ENCODE results near the gene IFI30. TPM values are rescaled to one million over a fixed set of nuclear protein-coding genes. Genes with fewer than 3 reads are reported as not detected.
"Not testable (repeated sequence)": the region's sequence is repeated elsewhere in the genome, so short reads cannot be mapped to it uniquely, and the experiment has no call there.

The IFI30 gene
- total RNA-seq, 1 donor from 2014 or later = 236 TPM

- no peak for DNase-seq (ENCODE audit: low spot score)
Measured at GRCh38 chr19:18202397-18202777, 28.8 kb downstream of the IFI30 start.

- DNase-seq (ENCODE audit: low spot score) = no peak
Measured at GRCh38 chr19:18202778-18203407, 29.3 kb downstream of the IFI30 start.

GRCh38 chr19:18203408-18203862 is 29.8 kb downstream of the IFI30 start:
- DNase-seq (ENCODE audit: low spot score) = no peak

GRCh38 chr19:18203863-18204393 is 30.3 kb downstream of the IFI30 start, which contains the start of gene RAB3A:
RAB3A (minus strand) TSS chr19:18204042; CDS start chr19:18202740, 1,302 bp downstream.
- DNase-seq (ENCODE audit: low spot score) = peak; percentile 100

DNA sequence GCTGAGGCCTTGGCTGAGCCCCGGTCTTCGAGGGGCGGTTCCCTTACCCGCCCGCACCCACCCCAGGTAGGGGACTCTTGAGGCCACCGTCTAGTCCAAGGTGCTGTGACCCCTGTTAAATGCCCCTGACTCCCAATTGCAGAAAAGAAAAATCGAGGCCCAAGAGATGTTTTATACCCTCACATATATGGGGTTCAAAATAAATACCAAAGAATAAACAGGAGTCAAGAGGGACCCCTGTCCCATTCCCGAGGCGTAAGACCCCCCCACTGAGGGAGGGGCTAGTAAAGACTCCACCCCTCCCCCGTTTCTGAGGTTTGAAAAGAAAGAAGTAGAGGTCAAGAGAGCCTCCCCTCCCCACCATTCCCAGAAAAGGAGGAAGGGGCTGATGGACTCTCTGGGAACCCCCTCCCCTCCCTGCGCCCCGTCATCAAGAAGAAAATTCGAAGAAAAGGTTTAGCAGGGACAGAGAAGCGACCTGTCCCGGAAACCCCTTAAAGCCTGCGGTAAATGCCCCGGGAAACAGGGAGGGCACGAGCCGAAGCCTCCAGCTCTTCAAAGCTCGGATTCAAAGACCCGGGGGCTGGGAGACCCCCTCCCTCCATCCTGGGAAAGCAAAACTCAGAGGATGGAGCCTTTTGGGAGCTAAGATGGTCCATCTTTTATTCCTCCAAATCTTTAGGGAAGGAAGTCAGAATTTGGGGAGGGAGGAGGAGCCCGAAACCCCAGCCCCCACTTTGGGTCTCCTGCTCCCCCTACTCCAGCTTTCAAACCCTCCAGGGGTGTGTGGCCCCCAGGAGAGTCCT is 31.0 kb downstream of the IFI30 start:
- DNase-seq (ENCODE audit: low spot score) = no peak

GRCh38 chr19:18205200-18205892 is 31.7 kb downstream of the IFI30 start:
- DNase-seq (ENCODE audit: low spot score) = no peak

DNA sequence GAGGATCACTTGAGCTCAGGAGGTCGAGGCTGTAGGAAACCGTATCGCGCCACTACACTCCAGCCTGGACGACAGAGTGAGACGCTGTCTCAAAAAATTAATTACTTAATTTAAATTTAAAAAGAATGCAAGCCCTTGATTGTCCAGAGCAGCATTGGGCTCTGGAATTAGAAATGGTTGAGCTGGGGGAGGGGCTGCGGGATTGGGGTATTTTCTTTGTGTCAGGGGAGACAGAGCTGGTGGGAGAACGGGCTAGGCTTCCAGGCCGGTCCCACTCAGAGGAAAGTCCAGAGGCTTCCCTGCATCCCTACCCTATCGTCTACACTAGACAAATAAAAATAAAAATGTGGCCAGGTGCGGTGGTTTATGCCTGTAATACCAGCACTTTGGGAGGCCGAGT is 32.4 kb downstream of the IFI30 start:
- no peak for DNase-seq (ENCODE audit: low spot score)

GRCh38 chr19:18208098-18208951 is 34.7 kb downstream of the IFI30 start:
- DNase-seq (ENCODE audit: low spot score) = no peak

DNA sequence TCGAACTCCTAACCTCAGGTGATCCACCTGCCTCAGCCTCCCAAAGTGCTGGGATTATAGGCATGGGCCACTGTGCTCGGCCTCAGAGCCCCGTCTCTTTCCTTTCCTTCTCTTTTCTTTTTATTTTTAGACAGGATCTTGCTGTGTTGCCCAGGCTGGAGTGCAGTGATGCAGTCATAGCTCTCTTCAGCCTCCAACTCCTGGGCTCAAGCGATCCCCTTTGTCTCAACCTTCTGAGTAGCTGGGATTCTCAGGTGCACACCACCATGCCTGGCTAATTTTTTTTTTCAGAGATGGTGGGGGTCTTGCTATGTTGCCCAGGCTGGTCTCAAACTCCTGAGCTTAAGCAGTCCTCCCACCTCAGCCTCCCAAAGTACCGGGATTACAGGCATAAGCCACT is 36.3 kb downstream of the IFI30 start:
- not testable (repeated sequence) for DNase-seq (ENCODE audit: low spot score)

DNA sequence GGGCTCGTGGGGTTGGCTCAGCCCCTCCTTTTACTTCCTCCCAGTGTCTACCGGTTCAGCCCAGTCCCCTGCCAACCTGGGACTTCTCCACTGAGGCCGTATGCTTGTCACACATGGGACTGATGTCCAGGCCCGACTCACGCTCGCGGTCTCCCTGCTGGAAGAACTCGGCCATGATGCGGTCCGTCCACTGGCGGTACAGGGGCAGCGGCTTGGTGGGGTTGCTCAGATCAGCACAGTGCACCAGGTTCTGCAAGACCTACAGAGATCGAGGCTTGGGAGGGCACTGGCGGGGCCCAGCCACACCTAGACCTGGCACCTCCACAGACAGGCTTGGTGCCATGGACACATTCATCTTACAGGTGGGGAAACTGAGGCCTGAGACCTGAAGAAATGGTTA is 38.1 kb downstream of the IFI30 start:
- DNase-seq (ENCODE audit: low spot score) = no peak

GRCh38 chr19:18214779-18215433 is 41.3 kb downstream of the IFI30 start:
- no peak for DNase-seq (ENCODE audit: low spot score)

- no peak for DNase-seq (ENCODE audit: low spot score)
Measured at GRCh38 chr19:18216789-18217188, 43.2 kb downstream of the IFI30 start.

DNA sequence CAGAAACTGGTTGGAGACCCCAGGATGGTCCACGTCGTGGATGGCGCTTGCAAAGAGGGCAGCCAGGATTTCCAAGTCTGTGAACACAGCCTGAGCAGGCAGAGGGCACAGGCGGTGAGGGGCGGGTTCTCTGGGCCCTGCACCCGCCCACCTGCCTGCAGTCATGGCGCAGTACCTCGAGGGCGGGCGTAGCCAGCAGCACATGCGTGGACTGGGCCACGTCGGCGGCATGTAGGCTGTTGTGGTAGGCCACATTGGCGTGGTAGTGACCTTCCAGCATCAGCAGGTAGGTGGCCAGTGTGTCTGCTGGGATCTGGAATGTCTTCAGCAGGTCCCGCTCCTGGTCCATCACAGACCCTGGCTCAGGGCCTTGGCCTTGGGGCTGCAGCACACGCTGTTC is 44.5 kb downstream of the IFI30 start:
- no peak for DNase-seq (ENCODE audit: low spot score)

- DNase-seq (ENCODE audit: low spot score) = no peak
Measured at GRCh38 chr19:18218600-18218999, 45.0 kb downstream of the IFI30 start.

DNA sequence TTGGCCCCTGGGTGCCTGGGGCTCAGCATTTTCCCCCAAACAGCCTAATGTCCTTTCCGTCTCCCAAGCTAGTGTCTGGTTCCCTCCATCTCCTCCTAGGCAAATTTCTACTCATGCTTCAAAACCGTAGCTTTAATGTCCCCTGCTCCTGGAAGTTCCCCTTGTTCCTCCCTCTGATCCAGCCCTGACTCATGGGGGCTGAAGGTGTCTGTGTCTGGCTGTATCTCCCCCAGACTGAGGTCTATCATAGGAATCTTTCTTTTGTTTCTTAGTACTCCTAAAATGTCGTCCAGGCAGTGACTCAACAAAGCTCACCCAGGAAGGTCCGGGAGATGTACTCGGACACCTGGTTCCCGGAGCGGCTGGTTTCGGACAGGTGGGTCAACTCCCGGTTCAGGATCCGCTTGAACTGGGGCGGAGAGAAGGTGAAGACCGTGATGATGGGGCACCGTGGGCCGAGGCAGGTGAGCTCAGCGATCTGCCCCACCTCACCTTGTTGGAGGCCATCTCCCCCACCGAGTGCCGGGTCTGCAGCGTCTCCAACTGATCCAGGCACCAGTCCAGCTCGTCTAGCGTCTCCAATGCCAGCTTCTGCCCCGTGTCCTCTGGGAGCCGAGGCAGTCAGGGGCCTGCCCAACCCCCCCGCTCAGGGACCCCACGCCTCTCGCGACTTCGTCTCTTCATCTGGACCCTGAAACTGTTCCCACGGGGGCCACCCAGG is 46.5 kb downstream of the IFI30 start:
- no peak for DNase-seq (ENCODE audit: low spot score)

- no peak for DNase-seq (ENCODE audit: low spot score)
Measured at GRCh38 chr19:18220632-18221275, 47.1 kb downstream of the IFI30 start.

GRCh38 chr19:18221815-18222725 is 48.5 kb downstream of the IFI30 start:
- no peak for DNase-seq (ENCODE audit: low spot score)

Measured in mesenteric fat pad (tissue), 1 donor.